ENCODE measurements around the gene KRTAP10-1. TPM values are rescaled to one million over a fixed set of nuclear protein-coding genes. Genes with fewer than 3 reads are reported as not detected.
A peak's percentile ranks its signal among the peaks of the same experiment; 100 is the strongest.

Gene KRTAP10-1
- total and polyA plus RNA-seq, 2 of the 13 experiments (the other 11 are each of a cell fraction or from before 2014, with no cell fraction given): not detected

GRCh38 chr21:44505673-44506278, 34.2 kb downstream of the KRTAP10-1 start (continued):
- 0 out of 2 replicates have a peak, but pooled peaks have one; percentile 30 for TF ChIP-seq MYPOP (CRISPR knock-in tag; IDR thresholded peaks at IDR 0.05)
- TF ChIP-seq ZNF619 (CRISPR knock-in tag; IDR thresholded peaks at IDR 0.05): 0 out of 2 replicates have a peak, but pooled peaks have one; percentile 45
- TF ChIP-seq RFX5 (IDR thresholded peaks at IDR 0.05; ENCODE audit: low read depth, low read length): no peak
- TF ChIP-seq ZNF597 (CRISPR knock-in tag; IDR thresholded peaks at IDR 0.05): no peak
- peak; percentile 54; the same call in 1 of the 2 replicates for TF ChIP-seq ZKSCAN8 (CRISPR knock-in tag; IDR thresholded peaks at IDR 0.05; ENCODE audit: borderline replicate concordance)
- TF ChIP-seq RXRA (CRISPR knock-in tag; IDR thresholded peaks at IDR 0.05): peak; percentile 43
- TF ChIP-seq ZBTB40 (IDR thresholded peaks at IDR 0.05): no peak
- TF ChIP-seq ZBTB40 (CRISPR knock-in tag; IDR thresholded peaks at IDR 0.05): no peak
- no peak for TF ChIP-seq ZBTB8A (CRISPR knock-in tag; IDR thresholded peaks at IDR 0.05; ENCODE audit: borderline replicate concordance, low read depth)
- TF ChIP-seq NCOA1 (CRISPR knock-in tag; IDR thresholded peaks at IDR 0.05): no peak; the same call in 1 of the 2 replicates

Measured in HepG2 (cell line).